Activated T-cell treated with anti-CD3 and anti-CD28 coated beads for 4 hours (primary cell): ENCODE results near the gene AUH.
"Not testable (repeated sequence)": the region's sequence is repeated elsewhere in the genome, so short reads cannot be mapped to it uniquely, and the experiment has no call there.

Source experiments
- DNase-seq: peaks from one replicate; pipeline ENCODE4 v3.0.0-alpha.2; 2020

Gene AUH

GRCh38 chr9:91361291-91362050, at the start of gene AUH:
Gene AUH, minus strand, starts transcription at chr9:91361918. Its CDS starts 29 bp downstream, at chr9:91361889.
- peak; percentile 76 for DNase-seq

- no peak for DNase-seq
These were observed 49.5 kb upstream of the AUH start for GRCh38 chr9:91411096-91411771.

- no peak for DNase-seq
These were observed 48.4 kb upstream of the AUH start for GRCh38 chr9:91410161-91410560.

- DNase-seq = no peak
These were observed 46.8 kb upstream of the AUH start for GRCh38 chr9:91408475-91408874.

- DNase-seq = no peak
These were observed 46.0 kb upstream of the AUH start for GRCh38 chr9:91407580-91408318.

GRCh38 chr9:91405343-91406077, 43.8 kb upstream of the AUH start:
- DNase-seq = no peak

GRCh38 chr9:91403665-91404543, 42.2 kb upstream of the AUH start:
- DNase-seq = no peak

- no peak for DNase-seq
These were observed 37.2 kb upstream of the AUH start for GRCh38 chr9:91398926-91399325.

- DNase-seq = no peak
These were observed 34.1 kb upstream of the AUH start for GRCh38 chr9:91395553-91396471.

- DNase-seq = no peak
These were observed 33.4 kb upstream of the AUH start for GRCh38 chr9:91395106-91395552.

- DNase-seq = no peak
These were observed 32.1 kb upstream of the AUH start for GRCh38 chr9:91393826-91394225.

GRCh38 chr9:91392435-91392834, 30.7 kb upstream of the AUH start:
- DNase-seq = no peak

- no peak for DNase-seq
These were observed 30.1 kb upstream of the AUH start for GRCh38 chr9:91391818-91392217.

GRCh38 chr9:91391412-91391811, 29.7 kb upstream of the AUH start:
- no peak for DNase-seq

- DNase-seq = not testable (repeated sequence)
These were observed 28.0 kb upstream of the AUH start for GRCh38 chr9:91389686-91390085.

- no peak for DNase-seq
These were observed 25.0 kb upstream of the AUH start for GRCh38 chr9:91386765-91387164.

GRCh38 chr9:91384954-91385353, 23.2 kb upstream of the AUH start:
- DNase-seq = no peak

- no peak for DNase-seq
These were observed 21.9 kb upstream of the AUH start for GRCh38 chr9:91383577-91383976.

GRCh38 chr9:91382298-91382697, 20.6 kb upstream of the AUH start:
- no peak for DNase-seq

GRCh38 chr9:91379426-91379825, 17.7 kb upstream of the AUH start:
- no peak for DNase-seq

GRCh38 chr9:91378695-91379127, 17.0 kb upstream of the AUH start:
- DNase-seq = no peak
